OCI-LY7 (cell line): Measurements from ENCODE around the gene TBXA2R. TPM values are rescaled to one million over a fixed set of nuclear protein-coding genes. Genes with fewer than 3 reads are reported as not detected.

Experiments
- BruUV-seq: library from RNA; stranded (reverse); fragments of 400-500 nt; replicated peaks from 2 replicates; lab custom pipeline; 2021; lab: Mats Ljungman, UMichigan
- CTCF ChIA-PET: fragments of 300-600 bp; sonication (Branson Sonifier 250); formaldehyde crosslinking; loops from one replicate; lab custom pipeline; 2022; ENCODE audit warnings: antibody characterized with exemption; ENCODE audit not compliant: unreplicated experiment; lab: Charles Lee
- POLR2A ChIA-PET: fragments of 300-600 bp; sonication (Branson Sonifier 250); formaldehyde crosslinking; loops from one replicate; lab custom pipeline; 2022; ENCODE audit warnings: antibody characterized with exemption; lab: Charles Lee
- DNase-seq: peaks from one replicate; pipeline ENCODE4 v3.0.0-alpha.2; 2015; ENCODE audit warnings: low spot score
- H2AFZ ChIP-seq: fragments of 200-600 bp; sonication (generic), shearing (Covaris generic); 2 replicates; pipeline ENCODE4 v1.6.1; 2014; ENCODE audit warnings: mild to moderate bottlenecking, antibody characterized with exemption, low read length, moderate library complexity
- H3K27ac ChIP-seq: fragments of 200-600 bp; sonication (generic); 2 replicates; pipeline ENCODE4 v1.5.1; 2014; ENCODE audit warnings: mixed run types, low read depth, mild to moderate bottlenecking, moderate library complexity, low read length, inconsistent platforms; ENCODE audit not compliant: poor library complexity, severe bottlenecking
- H3K36me3 ChIP-seq: fragments of 200-600 bp; sonication (generic); 2 replicates; pipeline ENCODE4 v1.6.1; 2014; ENCODE audit warnings: mild to moderate bottlenecking, antibody characterized with exemption, low read length, moderate library complexity, mixed read lengths; ENCODE audit not compliant: insufficient read depth
- H3K4me1 ChIP-seq: fragments of 200-600 bp; sonication (generic); 2 replicates; pipeline ENCODE4 v1.5.1; 2014; ENCODE audit warnings: mild to moderate bottlenecking, low read length; ENCODE audit not compliant: insufficient read depth, poor library complexity, severe bottlenecking
- H3K4me2 ChIP-seq: fragments of 200-600 bp; sonication (generic); 2 replicates; pipeline ENCODE4 v1.6.1; 2014; ENCODE audit warnings: mild to moderate bottlenecking, low read length
- H3K4me3 ChIP-seq: fragments of 200-600 bp; sonication (generic); 2 replicates; pipeline ENCODE4 v1.5.1; 2014; ENCODE audit warnings: mild to moderate bottlenecking, low read depth, low read length; ENCODE audit not compliant: poor library complexity, severe bottlenecking
- H3K79me2 ChIP-seq: fragments of 200-600 bp; sonication (generic); 2 replicates; pipeline ENCODE4 v1.6.1; 2016; ENCODE audit warnings: low read depth, mild to moderate bottlenecking, low read length, moderate library complexity, mixed read lengths; ENCODE audit not compliant: insufficient read depth
- H3K9me2 ChIP-seq: fragments of 200-600 bp; sonication (generic); 2 replicates; pipeline ENCODE4 v1.6.1; 2016; ENCODE audit warnings: mild to moderate bottlenecking, low read length, mixed read lengths; ENCODE audit not compliant: insufficient read depth
- H3K9me3 ChIP-seq: fragments of 200-600 bp; sonication (generic); 2 replicates; pipeline ENCODE4 v1.6.1; 2014; ENCODE audit warnings: mild to moderate bottlenecking, mixed run types, low read length, mixed read lengths
- H4K20me1 ChIP-seq: fragments of 200-600 bp; sonication (generic); 2 replicates; pipeline ENCODE4 v1.6.1; 2014; ENCODE audit warnings: mild to moderate bottlenecking, antibody characterized with exemption, low read length, moderate library complexity, mixed read lengths; ENCODE audit not compliant: insufficient read depth
- CTCF ChIP-seq: fragments of 200-600 bp; sonication (generic); conservative IDR thresholded peaks from 2 replicates; pipeline ENCODE4 v1.5.1; 2014; ENCODE audit warnings: mild to moderate bottlenecking, antibody characterized with exemption, low read length, moderate library complexity, mixed read lengths
- EZH2phosphoT487 ChIP-seq: fragments of 200-600 bp; sonication (generic); IDR thresholded peaks from 2 replicates; pipeline ENCODE4 v1.6.1; 2018; ENCODE audit warnings: low read depth, borderline replicate concordance, mild to moderate bottlenecking, mixed run types, antibody characterized with exemption, low read length, moderate library complexity, mixed read lengths
- intact Hi-C: fragments of 100-400 bp; cut with micrococcal nuclease; formaldehyde crosslinking; loops from one replicate; pipeline ENCODE4 v1.10.0; 2022; ENCODE audit not compliant: unreplicated experiment
- total RNA-seq, 2 experiments: library from RNA; depleted of rRNA in 1 of 2; stranded (reverse); fragments of >200 nt in 1 of 2; shearing (Covaris generic) in 1 of 2; gene quantifications; 2 replicates each; pipeline ENCODE4 v1.2.3, GENCODE V29; 2014 to 2022

TBXA2R gene
- total RNA-seq, 2 experiments from 2014 or later = not detected

- TF ChIP-seq EZH2phosphoT487 (no peak), CTCF (no peak)
- ChIA-PET POLR2A (no interaction called here), CTCF (no interaction called here)
- Histone ChIP-seq H4K20me1 (no peaks in the 10 kb centered on the region), H3K4me2 (no peak overlapping the region), H3K4me1 (peaks cover 2% of the 10 kb centered on the region), H3K9me3 (no peaks in the 10 kb centered on the region), H3K9me2 (no peaks in the 10 kb centered on the region), H3K36me3 (peaks cover 38% of the 10 kb centered on the region), H3K4me3 (no peak overlapping the region), H2AFZ (no peak overlapping the region), H3K79me2 (no peaks in the 10 kb centered on the region), H3K27ac (no peak overlapping the region)
- no TSS peak for BruUV-seq
- intact Hi-C loops = no loop called here
- no peak for DNase-seq
Observed at GRCh38 chr19:3613818-3614661, 7.4 kb upstream of the TBXA2R start.

GRCh38 chr19:3612901-3613741 lies 6.4 kb upstream of the TBXA2R start:
- ChIA-PET CTCF (no interaction called here), POLR2A (no interaction called here)
- Histone ChIP-seq H3K9me3 (no peaks in the 10 kb centered on the region), H2AFZ (no peak overlapping the region), H4K20me1 (no peaks in the 10 kb centered on the region), H3K9me2 (no peaks in the 10 kb centered on the region), H3K4me1 (peaks cover 7% of the 10 kb centered on the region), H3K27ac (no peak overlapping the region), H3K4me3 (no peak overlapping the region), H3K36me3 (peaks cover 31% of the 10 kb centered on the region), H3K79me2 (no peaks in the 10 kb centered on the region), H3K4me2 (no peak overlapping the region)
- no peak for TF ChIP-seq CTCF
- TF ChIP-seq EZH2phosphoT487 = no peak
- intact Hi-C loops = no loop called here
- DNase-seq = no peak
- BruUV-seq = no TSS peak
